HG02981 (cell line): ENCODE data around the gene KAZN.

Experiments used
- ATAC-seq: cut with Tn5 transposase; IDR thresholded peaks from one replicate; pipeline ENCODE4 v1.9.1; 2021; ENCODE audit warnings: mild to moderate bottlenecking, moderate library complexity; ENCODE audit not compliant: unreplicated experiment

KAZN gene

DNA sequence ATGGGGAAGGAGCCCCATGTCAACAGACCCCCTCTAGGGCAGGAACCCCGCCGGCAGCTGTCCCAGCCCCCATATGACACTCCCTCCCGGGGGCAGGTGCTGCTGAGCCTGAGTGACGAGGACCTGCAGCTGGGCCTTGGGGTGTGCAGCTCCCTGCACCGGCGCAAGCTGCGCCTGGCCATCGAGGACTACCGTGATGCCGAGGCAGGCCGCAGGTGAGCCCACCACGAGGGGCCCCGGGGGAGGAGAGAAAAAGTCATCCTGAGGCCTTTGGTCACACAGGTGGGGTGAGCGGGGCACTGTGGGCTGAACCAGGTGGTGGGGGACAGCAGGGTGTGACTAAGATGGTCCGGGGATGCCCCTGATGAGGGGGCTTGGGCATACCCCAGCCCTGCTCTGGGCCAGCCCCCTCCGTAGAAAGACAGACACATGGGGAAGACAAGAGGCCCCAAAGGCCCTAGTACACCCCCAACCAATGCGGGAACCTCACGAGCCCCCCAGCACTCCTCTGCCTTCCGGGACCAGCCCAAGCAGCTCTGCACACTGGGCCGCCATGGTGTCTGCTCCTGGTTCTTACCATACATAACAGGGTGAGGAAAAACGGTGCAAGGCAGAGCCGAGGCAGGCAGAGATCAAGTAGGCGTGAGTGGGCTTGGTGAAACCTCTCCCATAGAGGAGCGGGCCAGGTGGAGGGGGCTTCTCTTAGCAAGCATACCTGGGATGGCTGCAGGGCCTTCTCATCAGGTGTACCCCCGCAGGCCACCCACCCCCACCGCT, 496.4 kb downstream of the KAZN start:
- ATAC-seq = no peak

GRCh38 chr1:15095496-15095875, 497.0 kb downstream of the KAZN start:
- no peak for ATAC-seq

- ATAC-seq = no peak
These were observed 497.8 kb downstream of the KAZN start for GRCh38 chr1:15096293-15096692.

DNA sequence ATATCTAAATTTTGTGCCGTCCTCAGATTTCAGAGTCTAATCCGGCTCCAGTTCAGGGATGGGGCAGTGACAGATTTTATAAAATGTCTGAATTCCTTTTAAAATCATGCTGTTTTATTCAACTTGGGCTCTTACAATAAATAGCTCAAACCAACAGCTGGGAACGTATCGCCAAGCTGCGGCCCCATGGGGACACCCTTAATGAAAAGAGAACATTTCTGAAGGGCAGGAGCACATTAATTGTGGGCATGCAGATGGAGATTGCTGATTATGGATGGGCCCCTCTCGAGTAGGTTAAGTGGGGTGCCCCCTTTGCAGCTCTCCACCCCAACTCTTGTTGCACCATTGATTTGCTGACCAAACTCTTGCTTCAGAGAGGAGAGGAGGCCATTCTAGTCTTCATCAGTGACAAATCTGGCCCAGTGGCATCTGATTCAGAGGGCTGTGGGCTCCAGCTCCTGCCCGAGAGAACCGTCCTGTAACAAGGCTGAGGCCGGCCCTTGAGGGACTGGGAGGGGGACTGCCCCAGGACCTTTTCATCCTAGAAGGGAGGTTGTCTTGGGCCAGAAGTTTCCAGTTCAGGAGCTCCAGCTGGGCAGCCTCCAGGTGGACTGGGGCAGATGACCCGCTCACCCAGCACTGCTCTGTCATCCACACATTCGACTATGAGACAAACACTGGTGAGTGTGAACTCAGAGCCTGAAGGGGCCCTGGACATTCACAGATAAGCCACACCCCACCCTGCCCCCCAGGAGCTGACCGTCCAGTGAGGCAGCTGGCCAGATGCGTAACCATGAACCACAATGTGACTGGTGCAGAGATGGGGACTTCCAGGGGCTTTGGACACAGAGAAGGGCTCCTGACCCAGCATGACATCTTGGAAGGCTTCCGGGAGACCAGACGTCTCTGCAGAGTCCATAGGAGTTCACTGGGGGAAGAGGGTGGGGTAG, 500.0 kb downstream of the KAZN start:
- no peak for ATAC-seq

GRCh38 chr1:15099441-15100120, 501.1 kb downstream of the KAZN start:
- ATAC-seq = no peak

- ATAC-seq = peak; percentile 65
These were observed 501.8 kb downstream of the KAZN start for GRCh38 chr1:15100121-15100879.

DNA sequence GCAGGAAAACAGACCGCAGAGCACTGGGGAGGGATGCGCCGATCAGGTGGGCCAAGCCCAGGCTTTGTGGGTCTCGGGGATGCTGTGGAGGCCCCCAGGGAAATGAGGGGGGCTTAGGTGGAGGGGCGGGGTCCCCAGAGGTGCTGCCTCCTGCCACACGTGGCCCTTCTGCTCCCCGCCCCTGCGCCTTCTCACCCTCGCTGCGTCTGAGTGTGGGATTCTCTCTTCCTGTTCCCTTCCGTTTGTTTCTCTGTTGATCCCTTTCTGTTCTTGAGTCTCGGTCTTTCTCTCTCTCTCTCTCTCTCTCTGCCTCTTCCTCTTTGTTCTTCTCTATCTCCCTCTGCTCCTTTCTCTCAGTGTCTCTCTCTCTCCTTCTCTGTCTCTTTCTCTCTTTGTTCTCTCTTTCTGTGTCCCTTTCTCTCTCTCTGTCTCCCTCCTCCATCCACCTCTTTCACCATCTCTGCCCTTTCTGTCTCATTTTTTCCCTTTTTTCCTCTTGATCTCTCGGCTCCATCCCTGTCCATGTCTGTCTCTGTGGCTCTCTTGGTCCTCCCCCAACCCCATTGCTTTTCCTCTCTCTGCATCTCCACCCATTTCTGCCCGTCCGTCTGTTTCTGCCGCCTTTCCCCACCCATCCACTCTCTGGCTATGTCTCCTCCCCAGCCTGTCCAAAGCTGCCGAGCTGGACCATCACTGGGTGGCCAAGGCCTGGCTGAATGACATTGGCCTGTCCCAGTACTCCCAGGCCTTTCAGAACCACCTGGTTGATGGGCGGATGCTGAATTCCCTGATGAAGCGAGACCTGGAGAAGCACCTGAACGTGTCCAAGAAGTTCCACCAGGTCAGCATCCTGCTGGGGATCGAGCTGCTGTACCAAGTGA, 502.6 kb downstream of the KAZN start:
- ATAC-seq = no peak

- ATAC-seq = no peak
These were observed 503.3 kb downstream of the KAZN start for GRCh38 chr1:15101801-15102200.

- ATAC-seq = no peak
These were observed 504.2 kb downstream of the KAZN start for GRCh38 chr1:15102646-15103045.

- ATAC-seq = no peak
These were observed 504.7 kb downstream of the KAZN start for GRCh38 chr1:15103211-15103610.

GRCh38 chr1:15103906-15104305, 505.4 kb downstream of the KAZN start:
- ATAC-seq = no peak

DNA sequence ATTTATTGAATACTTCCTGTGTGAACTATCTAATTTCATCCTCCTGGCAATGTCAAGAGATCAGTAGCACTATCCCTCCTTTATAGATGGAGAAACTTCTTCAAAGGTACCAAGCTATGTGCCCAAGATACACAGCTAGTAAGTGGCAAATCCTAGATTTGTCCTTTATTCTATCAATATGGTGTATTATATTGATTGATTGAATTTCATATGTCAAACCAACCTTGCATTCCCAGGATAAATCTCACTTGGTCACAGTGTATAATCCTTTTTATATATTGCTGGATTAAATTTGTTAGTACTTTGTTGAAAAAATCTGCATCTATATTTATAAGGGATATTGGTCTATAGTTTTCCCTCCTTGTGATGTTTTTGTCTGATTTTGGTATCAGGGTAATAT, 506.3 kb downstream of the KAZN start:
- ATAC-seq = no peak

- ATAC-seq = no peak
These were observed 508.1 kb downstream of the KAZN start for GRCh38 chr1:15106608-15107007.

DNA sequence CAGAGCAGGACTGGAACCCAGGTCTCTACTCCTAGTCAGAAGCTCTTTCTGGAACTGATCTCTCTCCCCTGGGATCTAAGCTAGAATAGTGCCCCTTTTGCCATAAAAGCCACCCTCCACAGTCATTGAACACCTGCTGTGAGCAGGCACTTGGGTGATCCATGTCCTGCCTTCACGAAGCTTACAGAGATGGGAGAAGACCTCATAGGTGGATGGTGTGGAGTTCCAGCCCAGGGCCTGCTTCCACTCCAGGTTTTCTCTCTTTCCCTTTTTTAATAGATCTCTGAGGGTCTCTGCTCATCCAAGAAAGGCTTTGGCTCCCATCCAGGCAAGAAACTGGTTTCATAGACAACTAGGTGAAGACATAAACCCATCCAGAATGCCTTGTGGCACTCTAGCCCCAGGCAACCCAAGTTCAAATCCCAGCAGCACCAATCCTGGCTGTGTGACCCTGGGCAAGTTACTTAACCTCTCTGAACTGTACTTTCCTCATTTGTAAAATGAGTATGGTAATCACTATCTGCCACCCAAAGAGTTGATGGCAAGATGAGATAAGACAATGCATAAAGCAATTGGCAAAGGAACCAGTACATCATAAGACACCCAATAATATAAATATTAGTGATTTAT, 508.7 kb downstream of the KAZN start:
- ATAC-seq = no peak

DNA sequence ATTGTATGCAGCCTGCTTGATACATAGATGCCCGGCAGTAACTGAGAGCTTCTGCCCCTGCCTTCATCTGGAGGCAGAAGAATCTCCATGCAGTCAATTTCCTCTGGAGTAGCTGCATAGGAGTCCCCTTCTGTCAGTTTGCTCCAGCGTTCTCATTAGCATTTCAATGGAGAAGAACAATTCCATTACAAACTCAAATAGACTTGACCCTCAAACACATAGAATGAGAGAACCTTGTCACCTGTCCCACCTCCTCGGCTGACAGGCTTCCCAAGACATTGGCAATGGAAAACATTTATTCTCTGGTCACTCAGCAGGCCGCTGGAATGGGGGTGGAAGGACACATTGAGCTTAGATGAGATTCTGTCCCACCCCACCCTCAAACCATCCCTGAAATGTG, 509.4 kb downstream of the KAZN start:
- no peak for ATAC-seq

DNA sequence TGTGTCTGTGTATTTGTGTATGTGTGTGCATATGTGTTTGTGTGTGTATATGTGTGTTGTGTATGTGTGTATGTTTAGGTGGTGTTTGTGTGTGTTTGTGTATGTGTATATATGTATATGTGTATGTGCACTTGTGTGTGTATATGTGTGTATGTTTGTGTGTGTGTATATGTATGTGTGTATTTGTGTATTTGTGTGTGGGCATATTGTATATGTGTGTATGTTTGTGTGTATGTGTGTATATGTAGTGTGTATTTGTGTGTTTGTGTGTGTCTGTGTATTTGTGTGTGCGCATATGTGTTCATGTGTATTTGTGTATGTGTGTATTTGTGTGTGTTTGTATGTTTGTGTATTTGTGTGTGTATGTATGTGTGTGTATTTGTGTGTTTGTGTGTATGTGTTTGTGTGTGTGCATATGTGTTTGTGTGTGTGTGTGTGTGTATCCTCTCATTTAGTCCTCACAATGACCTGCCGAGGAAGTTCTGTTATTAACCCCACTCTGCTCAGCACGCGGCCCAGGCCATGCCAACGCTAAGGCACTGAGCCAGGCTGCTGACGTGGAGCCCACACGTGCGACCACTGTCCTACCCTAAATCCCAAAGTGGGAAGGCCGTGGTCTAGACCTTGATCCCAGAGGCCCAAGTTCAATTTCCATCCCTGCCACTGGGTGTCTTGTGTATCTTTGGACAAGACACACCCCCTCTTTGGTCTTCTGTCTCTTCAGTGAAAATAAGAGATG, 511.8 kb downstream of the KAZN start:
- ATAC-seq = no peak

DNA sequence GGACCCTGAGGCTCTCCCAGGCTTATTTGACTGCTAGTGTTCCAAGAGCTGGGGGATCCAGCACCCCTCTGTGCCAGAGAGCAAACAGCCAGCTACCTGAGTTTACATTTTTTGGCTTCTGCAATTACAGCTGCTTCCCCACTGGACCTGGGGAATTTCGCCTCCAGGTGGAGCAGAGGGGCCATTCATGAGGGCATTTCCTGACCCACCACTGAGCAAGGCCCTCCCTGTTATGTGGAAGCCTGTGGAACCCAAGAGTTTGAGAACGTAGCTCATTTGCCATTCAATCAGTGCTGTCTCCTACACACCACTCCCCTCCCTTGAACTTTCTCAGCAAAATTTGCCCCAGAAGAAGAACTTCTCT, 512.4 kb downstream of the KAZN start:
- ATAC-seq = no peak

DNA sequence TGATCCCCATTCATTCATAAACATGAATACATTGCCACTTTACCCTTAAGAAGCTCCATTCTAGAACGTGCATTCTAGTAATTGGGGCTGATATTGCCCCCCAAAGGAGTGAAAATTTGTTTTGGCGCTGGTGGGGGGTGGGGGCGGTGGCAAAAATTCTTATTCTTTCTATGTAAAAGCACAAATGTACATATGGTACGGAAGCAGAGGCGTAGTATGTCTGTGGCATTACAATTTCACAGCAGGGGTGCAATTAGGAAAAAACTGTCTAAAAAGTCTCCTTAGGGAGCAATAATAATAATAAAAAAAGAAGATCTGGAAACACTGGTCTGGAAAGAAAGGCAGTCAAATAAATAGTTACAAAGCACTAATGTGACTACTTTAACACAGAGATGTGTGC, 514.7 kb downstream of the KAZN start:
- no peak for ATAC-seq

GRCh38 chr1:15114884-15115283, 516.4 kb downstream of the KAZN start:
- ATAC-seq = no peak
